ENCODE measurements around the gene OR52E4.

- no peak for TF ChIP-seq EP300 (IDR thresholded peaks at IDR 0.05)
- TF ChIP-seq HDAC2 (IDR thresholded peaks at IDR 0.05), result no peak
- TF ChIP-seq, protein P1, sequence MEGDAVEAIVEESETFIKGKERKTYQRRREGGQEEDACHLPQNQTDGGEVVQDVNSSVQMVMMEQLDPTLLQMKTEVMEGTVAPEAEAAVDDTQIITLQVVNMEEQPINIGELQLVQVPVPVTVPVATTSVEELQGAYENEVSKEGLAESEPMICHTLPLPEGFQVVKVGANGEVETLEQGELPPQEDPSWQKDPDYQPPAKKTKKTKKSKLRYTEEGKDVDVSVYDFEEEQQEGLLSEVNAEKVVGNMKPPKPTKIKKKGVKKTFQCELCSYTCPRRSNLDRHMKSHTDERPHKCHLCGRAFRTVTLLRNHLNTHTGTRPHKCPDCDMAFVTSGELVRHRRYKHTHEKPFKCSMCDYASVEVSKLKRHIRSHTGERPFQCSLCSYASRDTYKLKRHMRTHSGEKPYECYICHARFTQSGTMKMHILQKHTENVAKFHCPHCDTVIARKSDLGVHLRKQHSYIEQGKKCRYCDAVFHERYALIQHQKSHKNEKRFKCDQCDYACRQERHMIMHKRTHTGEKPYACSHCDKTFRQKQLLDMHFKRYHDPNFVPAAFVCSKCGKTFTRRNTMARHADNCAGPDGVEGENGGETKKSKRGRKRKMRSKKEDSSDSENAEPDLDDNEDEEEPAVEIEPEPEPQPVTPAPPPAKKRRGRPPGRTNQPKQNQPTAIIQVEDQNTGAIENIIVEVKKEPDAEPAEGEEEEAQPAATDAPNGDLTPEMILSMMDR (IDR thresholded peaks at IDR 0.05), result no peak
- TF ChIP-seq NR3C1 (IDR thresholded peaks at IDR 0.05), result no peak
- no peak for TF ChIP-seq JUNB (IDR thresholded peaks at IDR 0.05)
Observed at GRCh38 chr11:5887661-5888060, 7.2 kb downstream of the OR52E4 start.

Data from A549 (cell line).